Fibroblast of lung (primary cell): ENCODE data around the gene TOPBP1. TPM values are rescaled to one million over a fixed set of nuclear protein-coding genes. Genes with fewer than 3 reads are reported as not detected.
"Not testable (repeated sequence)": the region's sequence is repeated elsewhere in the genome, so short reads cannot be mapped to it uniquely, and the experiment has no call there.

ENCODE experiments used
- DNase-seq, 2 donors: peaks; one replicate each; pipeline versions ENCODE4 v3.0.0 to v3.0.0-alpha.2; 2010; ENCODE audit warnings: low read depth in 2 of 2
- H2AFZ ChIP-seq: 2 replicates; pipeline ENCODE4 v1.5.1; 2012; ENCODE audit warnings: low read length, control low read depth, inconsistent platforms
- H3K27ac ChIP-seq: 2 replicates; pipeline ENCODE4 v1.5.1; 2011; ENCODE audit warnings: low read length, control low read depth; ENCODE audit not compliant: insufficient read depth
- H3K27me3 ChIP-seq: 2 replicates; pipeline ENCODE4 v1.5.1; 2011; ENCODE audit warnings: mild to moderate bottlenecking, low read length; ENCODE audit not compliant: control insufficient read depth, insufficient read depth
- H3K36me3 ChIP-seq: 2 replicates; pipeline ENCODE4 v1.5.1; 2011; ENCODE audit warnings: low read length; ENCODE audit not compliant: control insufficient read depth, insufficient read depth
- H3K4me1 ChIP-seq: 2 replicates; pipeline ENCODE4 v1.5.1; 2011; ENCODE audit warnings: low read length; ENCODE audit not compliant: control insufficient read depth, insufficient read depth; ENCODE audit errors: extremely low read depth
- H3K4me2 ChIP-seq: 2 replicates; pipeline ENCODE4 v1.5.1; 2011; ENCODE audit warnings: low read length, control low read depth; ENCODE audit not compliant: insufficient read depth; ENCODE audit errors: extremely low read depth
- H3K4me3 ChIP-seq, 4 experiments: fragments of 200-600 bp in 1 of 4; sonication (generic) in 1 of 4; replicated peaks in 1 of 4; 2 replicates each; pipeline ENCODE4 v1.5.1; 2011 to 2016; ENCODE audit warnings: low read length in 4 of 4, low read depth in 3 of 4, mild to moderate bottlenecking in 3 of 4, control low read depth in 2 of 4, inconsistent platforms in 1 of 4, mixed read lengths in 1 of 4; ENCODE audit not compliant: insufficient read depth in 1 of 4; ENCODE audit errors: control extremely low read depth in 1 of 4
- H3K79me2 ChIP-seq: 2 replicates; pipeline ENCODE4 v1.5.1; 2012; ENCODE audit warnings: mild to moderate bottlenecking, low read length, inconsistent platforms; ENCODE audit not compliant: control insufficient read depth, insufficient read depth
- H3K9ac ChIP-seq: 2 replicates; pipeline ENCODE4 v1.5.1; 2011; ENCODE audit warnings: mild to moderate bottlenecking, low read length, control low read depth; ENCODE audit not compliant: insufficient read depth
- H3K9me3 ChIP-seq: 2 replicates; pipeline ENCODE4 v1.5.1; 2012; ENCODE audit warnings: low read depth, low read length; ENCODE audit not compliant: control insufficient read depth, insufficient read depth
- H4K20me1 ChIP-seq: 2 replicates; pipeline ENCODE4 v1.5.1; 2011; ENCODE audit warnings: low read length; ENCODE audit not compliant: control insufficient read depth, insufficient read depth; ENCODE audit errors: extremely low read depth
- CTCF ChIP-seq, 2 donors: IDR thresholded peaks in 1 of 2; conservative IDR thresholded peaks in 1 of 2; 1 replicate in 1 of 2; 2 replicates in 1 of 2; pipeline ENCODE4 v1.5.1; 2011 to 2012; ENCODE audit warnings: low read length in 2 of 2, control low read depth in 1 of 2, inconsistent platforms in 1 of 2, low read depth in 1 of 2, mild to moderate bottlenecking in 1 of 2
- EZH2 ChIP-seq: IDR thresholded peaks from 2 replicates; pipeline ENCODE4 v1.5.1; 2012; ENCODE audit warnings: low read length, control low read depth, mild to moderate bottlenecking; ENCODE audit errors: missing control alignments
- polyA plus RNA-seq, 2 donors: library from polyadenylated mRNA; depleted of rRNA in 1 of 2; stranded (reverse) in 1 of 2; unstranded in 1 of 2; fragments of >200 nt; gene quantifications; 2 replicates each; pipeline ENCODE4 v1.2.1, GENCODE V29; 2011 to 2012; ENCODE audit warnings: missing spikeins in 1 of 2
- total RNA-seq: library from RNA; depleted of rRNA; stranded (reverse); fragments of >200 nt; gene quantifications from 2 replicates; pipeline ENCODE4 v1.2.1, GENCODE V29; 2014

The TOPBP1 gene
- total and polyA plus RNA-seq, 2 donors (not counting 1 experiment from before 2014, with no cell fraction given) = 15.2 to 20.8 TPM

GRCh38 chr3:133561679-133562078 is 100.1 kb downstream of the TOPBP1 start:
- no peak for DNase-seq
- H3K79me2 ChIP-seq = no peaks in the 10 kb centered on the region
- no peak overlapping the region for H3K9ac ChIP-seq
- no peak overlapping the region for H3K4me3 ChIP-seq
- no peaks in the 10 kb centered on the region for H3K9me3 ChIP-seq
- H3K4me2 ChIP-seq = no peak overlapping the region
- H3K4me1 ChIP-seq = no peaks in the 10 kb centered on the region
- no peaks in the 10 kb centered on the region for H3K36me3 ChIP-seq
- no peaks in the 10 kb centered on the region for H3K27me3 ChIP-seq
- no peak overlapping the region for H2AFZ ChIP-seq
- no peaks in the 10 kb centered on the region for H4K20me1 ChIP-seq
- TF ChIP-seq EZH2 = no peak
- no peak for TF ChIP-seq CTCF (conservative IDR thresholded peaks at IDR 0.05 in 1 of 2, IDR thresholded peaks at IDR 0.05 in 1 of 2; ENCODE audit: low read depth in 1 of 2, low read length in 2 of 2)
- no peak overlapping the region for H3K27ac ChIP-seq

GRCh38 chr3:133551589-133551988 is 110.2 kb downstream of the TOPBP1 start:
- not testable (repeated sequence) for H3K27ac ChIP-seq, H2AFZ ChIP-seq, H3K4me2 ChIP-seq, H3K36me3 ChIP-seq, H4K20me1 ChIP-seq, H3K9ac ChIP-seq, H3K79me2 ChIP-seq, H3K9me3 ChIP-seq, DNase-seq, H3K4me3 ChIP-seq, H3K27me3 ChIP-seq
- H3K4me1 ChIP-seq = peaks cover 14% of the 10 kb centered on the region

Other genes with a start within 250 kb of the TOPBP1 start
- gene CDV3, start 88.3 kb downstream of the TOPBP1 start, total RNA-seq = 218 and 221 TPM in 2 replicates
- 171 and 185 TPM in 2 replicates for gene CDV3, start 88.3 kb downstream of the TOPBP1 start, polyA plus RNA-seq
- under 0.01 and 0.33 TPM in 2 replicates for gene TF, start 84.5 kb upstream of the TOPBP1 start, total RNA-seq
- 0.01 and 0.05 TPM in 2 replicates for gene TF, start 84.5 kb upstream of the TOPBP1 start, polyA plus RNA-seq
- 63.1 and 70.6 TPM in 2 replicates for gene SRPRB, start 143.9 kb upstream of the TOPBP1 start, total RNA-seq
- gene SRPRB, start 143.9 kb upstream of the TOPBP1 start, polyA plus RNA-seq = 69.2 and 70.9 TPM in 2 replicates
- gene RAB6B, start 233.9 kb upstream of the TOPBP1 start, total RNA-seq = 0.51 and 0.83 TPM in 2 replicates
- gene RAB6B, start 233.9 kb upstream of the TOPBP1 start, polyA plus RNA-seq = 1.5 and 2.1 TPM in 2 replicates